ENCODE measurements around the gene DLG2. TPM values are rescaled to one million over a fixed set of nuclear protein-coding genes. Genes with fewer than 3 reads are reported as not detected.

DLG2 gene
- total RNA-seq, 2 donors from 2014 or later, result 3.8 to 16.4 TPM

- no peak overlapping the region for H3K27ac ChIP-seq
- H3K4me3 ChIP-seq, result no peak overlapping the region
- no peak for ATAC-seq (ENCODE audit: insufficient number of reproducible peaks, low FRiP score, low read depth)
- H3K9me3 ChIP-seq, result no peaks in the 10 kb centered on the region
- H3K36me3 ChIP-seq, result no peaks in the 10 kb centered on the region
- no peak for TF ChIP-seq CTCF (IDR thresholded peaks at IDR 0.05)
- DNase-seq (ENCODE audit: low spot score), result no peak
- H3K4me1 ChIP-seq (ENCODE audit: control insufficient read depth in 1 of 2, low read depth in 2 of 2), result peaks cover 0 to 15% of the 10 kb centered on the region in 2 donors
- H3K27me3 ChIP-seq (replicated peaks; ENCODE audit: insufficient read depth), result no peaks in the 10 kb centered on the region
These were observed 1018.3 kb downstream of the DLG2 start for GRCh38 chr11:84608837-84609196.

- Histone ChIP-seq H3K4me3 (no peak overlapping the region), H3K27me3 (replicated peaks; ENCODE audit: insufficient read depth) (no peaks in the 10 kb centered on the region), H3K9me3 (no peaks in the 10 kb centered on the region), H3K27ac (no peak overlapping the region), H3K4me1 (ENCODE audit: control insufficient read depth in 1 of 2, low read depth in 2 of 2) (peaks cover 0 to 15% of the 10 kb centered on the region in 2 donors), H3K36me3 (no peaks in the 10 kb centered on the region)
- DNase-seq (ENCODE audit: low spot score), result no peak
- TF ChIP-seq CTCF (IDR thresholded peaks at IDR 0.05), result no peak
- no peak for ATAC-seq (ENCODE audit: insufficient number of reproducible peaks, low FRiP score, low read depth)
These were observed 1018.9 kb downstream of the DLG2 start for GRCh38 chr11:84607975-84608836.

- ATAC-seq (ENCODE audit: insufficient number of reproducible peaks, low FRiP score, low read depth) (no peak), DNase-seq (ENCODE audit: low spot score) (no peak)
- no peak for TF ChIP-seq CTCF (IDR thresholded peaks at IDR 0.05)
- peaks cover 0 to 13% of the 10 kb centered on the region in 2 donors for H3K4me1 ChIP-seq (ENCODE audit: control insufficient read depth in 1 of 2, low read depth in 2 of 2)
- no peaks in the 10 kb centered on the region for H3K27me3 ChIP-seq (replicated peaks; ENCODE audit: insufficient read depth)
- H3K27ac ChIP-seq, result no peak overlapping the region
- no peaks in the 10 kb centered on the region for H3K9me3 ChIP-seq
- no peaks in the 10 kb centered on the region for H3K36me3 ChIP-seq
- no peak overlapping the region for H3K4me3 ChIP-seq
These were observed 1032.5 kb downstream of the DLG2 start for GRCh38 chr11:84594602-84595001.

- no peak for TF ChIP-seq CTCF (IDR thresholded peaks at IDR 0.05)
- H3K27ac ChIP-seq, result no peak overlapping the region
- no peak for ATAC-seq (ENCODE audit: insufficient number of reproducible peaks, low FRiP score, low read depth)
- H3K36me3 ChIP-seq, result no peaks in the 10 kb centered on the region
- no peak overlapping the region for H3K4me3 ChIP-seq
- peaks cover 0 to 13% of the 10 kb centered on the region in 2 donors for H3K4me1 ChIP-seq (ENCODE audit: control insufficient read depth in 1 of 2, low read depth in 2 of 2)
- no peak for DNase-seq (ENCODE audit: low spot score)
- no peaks in the 10 kb centered on the region for H3K9me3 ChIP-seq
- no peaks in the 10 kb centered on the region for H3K27me3 ChIP-seq (replicated peaks; ENCODE audit: insufficient read depth)
These were observed 1037.0 kb downstream of the DLG2 start for GRCh38 chr11:84590106-84590505.

GRCh38 chr11:84588131-84588829 lies 1038.9 kb downstream of the DLG2 start:
- ATAC-seq (ENCODE audit: insufficient number of reproducible peaks, low FRiP score, low read depth), result no peak
- Histone ChIP-seq H3K36me3 (no peaks in the 10 kb centered on the region), H3K27me3 (replicated peaks; ENCODE audit: insufficient read depth) (no peaks in the 10 kb centered on the region), H3K27ac (no peak overlapping the region), H3K9me3 (no peaks in the 10 kb centered on the region), H3K4me1 (ENCODE audit: control insufficient read depth in 1 of 2, low read depth in 2 of 2) (peaks cover 0 to 6% of the 10 kb centered on the region in 2 donors), H3K4me3 (no peak overlapping the region)
- TF ChIP-seq CTCF (IDR thresholded peaks at IDR 0.05), result no peak
- no peak for DNase-seq (ENCODE audit: low spot score)

Measured in thoracic aorta (tissue), 2 donors.